Endothelial cell of umbilical vein (primary cell): ENCODE data around the gene RNF144B. TPM values are rescaled to one million over a fixed set of nuclear protein-coding genes. Genes with fewer than 3 reads are reported as not detected.
"Not testable (repeated sequence)": the region's sequence is repeated elsewhere in the genome, so short reads cannot be mapped to it uniquely, and the experiment has no call there.

ENCODE experiments used
- BruUV-seq: library from RNA; stranded (reverse); fragments of 400-500 nt; replicated peaks from 2 replicates; lab custom pipeline; 2021; lab: Mats Ljungman, UMichigan
- CTCF ChIA-PET: fragments of 300-600, 350-600 bp; sonication (Branson Sonifier 250); formaldehyde crosslinking; loops from one replicate; lab custom pipeline; 2021; ENCODE audit warnings: antibody characterized with exemption, inconsistent platforms; lab: Charles Lee
- POLR2A ChIA-PET: fragments of 300-600, 350-600 bp; sonication (Branson Sonifier 250); formaldehyde crosslinking; loops from one replicate; lab custom pipeline; 2021; ENCODE audit warnings: antibody characterized with exemption, inconsistent platforms; lab: Charles Lee
- DNase-seq: peaks from one replicate; pipeline ENCODE4 v3.0.0-alpha.2; 2011; ENCODE audit warnings: low read depth, low spot score
- FAIRE-seq: peaks from 2 replicates; lab custom pipeline; 2011; peaks lifted over from hg19 to GRCh38; lab: Jason Lieb, UNC
- H2AFZ ChIP-seq: 2 replicates; pipeline ENCODE4 v1.6.0; 2012; ENCODE audit warnings: low read depth, low read length, control low read depth, inconsistent platforms
- H3K27ac ChIP-seq: 2 replicates; pipeline ENCODE4 v1.5.1; 2011; ENCODE audit warnings: low read depth, mild to moderate bottlenecking, control low read depth, low read length, moderate library complexity; ENCODE audit not compliant: insufficient read depth
- H3K27me3 ChIP-seq, 2 experiments: 2 replicates each; pipeline versions ENCODE4 v1.6.0 to v1.6.1; 2011; ENCODE audit warnings: low read length in 2 of 2, mixed read lengths in 1 of 2; ENCODE audit not compliant: control insufficient read depth in 2 of 2, insufficient read depth in 2 of 2
- H3K36me3 ChIP-seq, 2 experiments: 2 replicates in 1 of 2; 3 replicates in 1 of 2; pipeline ENCODE4 v1.5.1; 2011; ENCODE audit warnings: low read length in 2 of 2, mild to moderate bottlenecking in 1 of 2, moderate library complexity in 1 of 2; ENCODE audit not compliant: control insufficient read depth in 2 of 2, insufficient read depth in 2 of 2; ENCODE audit errors: extremely low read depth in 1 of 2
- H3K4me1 ChIP-seq: 3 replicates; pipeline ENCODE4 v1.5.1; 2011; ENCODE audit warnings: mild to moderate bottlenecking, low read length; ENCODE audit not compliant: control insufficient read depth, insufficient read depth; ENCODE audit errors: extremely low read depth
- H3K4me2 ChIP-seq: 2 replicates; pipeline ENCODE4 v1.6.1; 2011; ENCODE audit warnings: low read length, control low read depth, mixed read lengths; ENCODE audit not compliant: insufficient read depth
- H3K4me3 ChIP-seq, 3 experiments: fragments of 200-600 bp in 1 of 3; sonication (generic), shearing (Covaris generic) in 1 of 3; replicated peaks in 1 of 3; 2 replicates each; pipeline ENCODE4 v1.5.1; 2011 to 2016; ENCODE audit warnings: control low read depth in 3 of 3, low read length in 3 of 3, mild to moderate bottlenecking in 2 of 3, inconsistent platforms in 1 of 3, low read depth in 1 of 3, moderate library complexity in 1 of 3; ENCODE audit not compliant: insufficient read depth in 1 of 3
- H3K79me2 ChIP-seq: 2 replicates; pipeline ENCODE4 v1.6.0; 2012; ENCODE audit warnings: low read length, inconsistent platforms; ENCODE audit not compliant: control insufficient read depth, insufficient read depth
- H3K9ac ChIP-seq: replicated peaks from 2 replicates; pipeline ENCODE3; 2011; ENCODE audit warnings: low read length, control low read depth; ENCODE audit not compliant: insufficient read depth; ENCODE audit errors: extremely low read depth
- H3K9me1 ChIP-seq: replicated peaks from 3 replicates; pipeline ENCODE4 v1.6.0; 2011; ENCODE audit warnings: mild to moderate bottlenecking, low read length; ENCODE audit not compliant: control insufficient read depth, insufficient read depth; ENCODE audit errors: extremely low read depth
- H3K9me3 ChIP-seq: replicated peaks from 2 replicates; pipeline ENCODE4 v1.5.1; 2012; ENCODE audit warnings: low read length, inconsistent platforms; ENCODE audit not compliant: control insufficient read depth, insufficient read depth
- H4K20me1 ChIP-seq: replicated peaks from 2 replicates; pipeline ENCODE3; 2011; ENCODE audit warnings: mild to moderate bottlenecking, low read length; ENCODE audit not compliant: control insufficient read depth, insufficient read depth; ENCODE audit errors: extremely low read depth
- FOS ChIP-seq: IDR thresholded peaks from 2 replicates; pipeline ENCODE4 v1.6.1; 2011; ENCODE audit warnings: mild to moderate bottlenecking, low read length, moderate library complexity, borderline replicate concordance; ENCODE audit not compliant: insufficient read depth
- GATA2 ChIP-seq: IDR thresholded peaks from 2 replicates; pipeline ENCODE4 v1.7.0; 2011; ENCODE audit warnings: low read depth, mild to moderate bottlenecking, moderate library complexity, mixed read lengths, low read length; ENCODE audit not compliant: insufficient read length, insufficient read depth
- JUN ChIP-seq: IDR thresholded peaks from 2 replicates; pipeline ENCODE4 v1.6.1; 2011; ENCODE audit warnings: borderline replicate concordance, low read depth; ENCODE audit not compliant: insufficient read length, insufficient read depth
- MYC ChIP-seq: IDR thresholded peaks from one replicate; pipeline ENCODE4 v1.6.1; 2011; ENCODE audit warnings: mild to moderate bottlenecking, low read depth, low read length
- POLR2A ChIP-seq: IDR thresholded peaks from 2 replicates; pipeline ENCODE4 v1.6.1; 2012; ENCODE audit warnings: low read depth, mild to moderate bottlenecking, control low read depth, low read length
- POLR2AphosphoS5 ChIP-seq: IDR thresholded peaks from 2 replicates; pipeline ENCODE4 v1.6.1; 2012; ENCODE audit warnings: low read depth, mild to moderate bottlenecking, control low read depth, low read length, moderate library complexity; ENCODE audit not compliant: insufficient read depth
- dilution Hi-C: fragments of 300-500 bp; cut with MboI; formaldehyde crosslinking; loops from one replicate; pipeline ENCODE4 v1.15.0; 2019; ENCODE audit warnings: low sequenced_read_pairs; ENCODE audit not compliant: extremely low pct_ligation_motif_present
- intact Hi-C: fragments of 100-400 bp; cut with micrococcal nuclease; formaldehyde crosslinking; loops from one replicate; pipeline ENCODE4 v1.10.0; 2022
- polyA plus RNA-seq, 4 experiments: library from polyadenylated mRNA; depleted of rRNA in 3 of 4; stranded (reverse) in 3 of 4; unstranded in 1 of 4; fragments of >200 nt; gene quantifications; 2 replicates each; pipeline versions ENCODE4 v1.2.1 to v1.2.3, GENCODE V29; 2011 to 2012; ENCODE audit warnings: missing spikeins in 1 of 4
- total RNA-seq: library from RNA; stranded (reverse); gene quantifications from 2 replicates; pipeline ENCODE4 v1.2.3, GENCODE V29; 2021
- TF ChIP-seq, protein P1 (sequence below), 2 donors: IDR thresholded peaks; 1 replicate in 1 of 2; 2 replicates in 1 of 2; pipeline ENCODE4 v1.5.1; 2011; ENCODE audit warnings: low read length in 2 of 2, mild to moderate bottlenecking in 2 of 2, moderate library complexity in 2 of 2, control low read depth in 1 of 2, inconsistent platforms in 1 of 2, low read depth in 1 of 2; ENCODE audit not compliant: insufficient read depth in 1 of 2; ENCODE audit errors: extremely low read depth in 1 of 2

Gene RNF144B
- total and polyA plus RNA-seq, 2 donors (not counting 3 experiments of a cell fraction or from before 2014, with no cell fraction given), result 18.1 to 97.3 TPM

DNA sequence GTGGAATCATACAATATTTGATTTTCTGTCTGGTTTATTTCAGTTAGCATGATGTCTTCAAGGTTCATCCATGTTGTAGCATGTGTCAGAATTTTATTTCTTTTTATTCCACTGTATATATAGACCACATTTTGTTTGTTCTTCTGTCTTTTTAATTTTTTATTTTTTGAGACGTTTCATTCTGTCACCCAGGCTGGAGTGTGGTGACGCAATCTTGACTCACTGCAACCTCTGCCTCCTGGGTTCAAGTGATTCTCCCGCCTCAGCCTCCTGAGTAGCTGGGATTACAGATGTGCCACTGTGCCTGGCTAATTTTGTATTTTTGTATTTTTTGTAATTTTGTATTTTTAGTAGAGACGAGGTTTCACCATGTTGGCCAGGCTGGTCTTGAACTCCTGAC lies 11.1 kb downstream of the RNF144B start:
- H3K27ac ChIP-seq, result peak overlapping the region; percentile 4
- CTCF ChIA-PET, result interaction anchor here (1.2 to 3.9 kb wide), 3 partner anchors 10 to 105 kb away, joined by 4 to 13 read pairs (median 5); partner anchors contain the start of gene RNF144B
- H3K4me3 ChIP-seq, H3K27me3 ChIP-seq, BruUV-seq, H3K9me3 ChIP-seq, H3K9me1 ChIP-seq, H3K4me2 ChIP-seq, H4K20me1 ChIP-seq, H3K9ac ChIP-seq, DNase-seq, FAIRE-seq, POLR2A ChIA-PET, dilution Hi-C loops, H2AFZ ChIP-seq: not testable (repeated sequence)
- H3K36me3 ChIP-seq, result peaks cover 2 to 21% of the 10 kb centered on the region in 2 experiments
- H3K4me1 ChIP-seq, result peaks cover 98% of the 10 kb centered on the region
- H3K79me2 ChIP-seq, result peaks cover 83% of the 10 kb centered on the region
- intact Hi-C loops, result loop anchor here (10.0 kb wide), 1 partner anchor 533 kb away; no protein-coding TSS in a partner anchor

DNA sequence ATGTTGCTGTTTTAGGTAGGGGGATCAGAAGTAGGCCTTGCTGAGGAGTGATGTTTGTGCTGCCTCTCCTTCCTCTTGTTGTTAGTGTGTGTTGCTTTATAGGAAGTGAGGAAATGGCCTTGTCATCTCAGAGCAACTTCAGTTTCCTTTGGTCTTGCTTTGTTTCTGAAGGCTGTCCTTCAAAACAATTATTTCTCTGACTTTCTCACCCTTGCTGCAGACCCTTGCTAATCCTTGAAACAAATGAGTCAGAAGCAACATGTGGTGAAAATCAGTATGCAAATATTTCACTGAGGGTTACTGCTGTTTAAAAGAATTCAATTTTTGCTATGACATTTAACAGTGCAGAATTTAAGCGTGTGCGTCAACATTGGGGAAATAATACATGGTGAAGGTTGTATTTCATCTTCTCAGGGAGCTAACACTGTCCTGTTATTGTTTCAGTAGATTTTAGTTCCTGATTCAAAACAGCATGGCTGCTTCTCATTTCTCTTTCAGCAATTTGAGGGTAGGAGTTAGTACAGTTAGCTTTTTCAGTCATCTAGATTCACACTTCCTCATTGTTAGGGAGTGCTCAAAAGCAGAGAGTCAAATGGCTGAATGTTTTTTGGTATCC lies 13.8 kb downstream of the RNF144B start:
- Histone ChIP-seq H3K4me2 (peak overlapping the region; percentile 72), H3K9me3 (no peaks in the 10 kb centered on the region), H3K9ac (peak overlapping the region; percentile 65), H3K36me3 (peaks cover 5 to 22% of the 10 kb centered on the region in 2 experiments), H4K20me1 (no peaks in the 10 kb centered on the region), H3K79me2 (peaks cover 76% of the 10 kb centered on the region), H3K27ac (peak overlapping the region; percentile 84), H3K27me3 (no peaks in the 10 kb centered on the region), H3K4me3 (no peak overlapping the region), H3K4me1 (peaks cover 97% of the 10 kb centered on the region), H3K9me1 (no peaks in the 10 kb centered on the region), H2AFZ (no peak overlapping the region)
- ChIA-PET POLR2A (interaction anchor here (2.7 kb wide), 1 partner anchor 14 kb away, joined by 9 read pairs; the partner anchor contains the start of gene RNF144B), CTCF (interaction anchor here (1.0 to 2.9 kb wide), 5 partner anchors 8 to 102 kb away, joined by 3 to 8 read pairs (median 3); partner anchors contain the start of gene RNF144B)
- dilution Hi-C loops (no loop called here), intact Hi-C loops (loop anchor here (1.0 to 2.0 kb wide), 3 partner anchors 14 to 138 kb away; partner anchors contain the start of gene RNF144B)
- FAIRE-seq, result peak; percentile 96
- TF ChIP-seq MYC (no peak), GATA2 (peak; percentile 57), POLR2AphosphoS5 (peak; percentile 76), JUN (peak; percentile 84), FOS (peak; percentile 89), POLR2A (peak; percentile 34)
- TF ChIP-seq, protein P1, sequence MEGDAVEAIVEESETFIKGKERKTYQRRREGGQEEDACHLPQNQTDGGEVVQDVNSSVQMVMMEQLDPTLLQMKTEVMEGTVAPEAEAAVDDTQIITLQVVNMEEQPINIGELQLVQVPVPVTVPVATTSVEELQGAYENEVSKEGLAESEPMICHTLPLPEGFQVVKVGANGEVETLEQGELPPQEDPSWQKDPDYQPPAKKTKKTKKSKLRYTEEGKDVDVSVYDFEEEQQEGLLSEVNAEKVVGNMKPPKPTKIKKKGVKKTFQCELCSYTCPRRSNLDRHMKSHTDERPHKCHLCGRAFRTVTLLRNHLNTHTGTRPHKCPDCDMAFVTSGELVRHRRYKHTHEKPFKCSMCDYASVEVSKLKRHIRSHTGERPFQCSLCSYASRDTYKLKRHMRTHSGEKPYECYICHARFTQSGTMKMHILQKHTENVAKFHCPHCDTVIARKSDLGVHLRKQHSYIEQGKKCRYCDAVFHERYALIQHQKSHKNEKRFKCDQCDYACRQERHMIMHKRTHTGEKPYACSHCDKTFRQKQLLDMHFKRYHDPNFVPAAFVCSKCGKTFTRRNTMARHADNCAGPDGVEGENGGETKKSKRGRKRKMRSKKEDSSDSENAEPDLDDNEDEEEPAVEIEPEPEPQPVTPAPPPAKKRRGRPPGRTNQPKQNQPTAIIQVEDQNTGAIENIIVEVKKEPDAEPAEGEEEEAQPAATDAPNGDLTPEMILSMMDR (IDR thresholded peaks at IDR 0.05; ENCODE audit: extremely low read depth in 1 of 2, insufficient read depth in 1 of 2, low read depth in 1 of 2, low read length in 2 of 2), result no peak
- no TSS peak for BruUV-seq
- peak; percentile 92 for DNase-seq

DNA sequence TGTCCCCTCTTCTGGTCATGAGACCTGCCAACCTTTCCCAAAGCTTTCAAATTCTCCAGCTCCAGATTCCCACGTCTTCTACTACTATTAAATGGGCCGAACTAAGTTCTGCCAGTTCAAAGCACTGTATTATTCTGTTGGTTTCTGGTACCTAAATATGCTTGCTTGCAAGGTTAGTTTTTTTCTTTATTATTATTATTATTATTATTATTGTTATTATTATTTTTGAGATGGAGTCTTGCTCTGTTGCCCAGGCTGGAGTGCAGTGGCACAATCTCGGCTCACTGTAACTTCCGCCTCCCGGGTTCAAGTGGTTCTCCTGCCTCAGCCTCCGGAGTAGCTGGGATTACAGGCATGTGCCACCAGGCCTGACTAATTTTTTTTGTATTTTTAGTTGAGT lies 17.8 kb downstream of the RNF144B start:
- H3K4me2 ChIP-seq, DNase-seq, H2AFZ ChIP-seq, BruUV-seq, FAIRE-seq, H3K27me3 ChIP-seq, H3K4me3 ChIP-seq, dilution Hi-C loops, H4K20me1 ChIP-seq, H3K9me1 ChIP-seq, H3K9me3 ChIP-seq, POLR2A ChIA-PET: not testable (repeated sequence)
- CTCF ChIA-PET, result interaction anchor here (1.0 kb wide), 2 partner anchors 10 to 34 kb away, joined by 3 to 4 read pairs; no protein-coding TSS in a partner anchor
- intact Hi-C loops, result loop anchor here (5.0 kb wide), 1 partner anchor 97 kb away; no protein-coding TSS in a partner anchor
- Histone ChIP-seq H3K27ac (peak overlapping the region; percentile 71), H3K36me3 (peaks cover 4 to 16% of the 10 kb centered on the region in 2 experiments), H3K9ac (peak overlapping the region; percentile 41), H3K79me2 (peaks cover 75% of the 10 kb centered on the region), H3K4me1 (peaks cover 72% of the 10 kb centered on the region)
